Amniotic stem cell (primary cell): ENCODE results near the gene FSD1L.
"Not testable (repeated sequence)": the region's sequence is repeated elsewhere in the genome, so short reads cannot be mapped to it uniquely, and the experiment has no call there.

Experiments used
- DNase-seq: peaks from one replicate; lab custom pipeline; 2025; lab: John Stamatoyannopoulos, UW

The FSD1L gene

GRCh38 chr9:105572455-105572854 is 124.6 kb downstream of the FSD1L start:
- no peak for DNase-seq

- not testable (repeated sequence) for DNase-seq
Measured at GRCh38 chr9:105579952-105580351, 132.1 kb downstream of the FSD1L start.

GRCh38 chr9:105581550-105581949 is 133.7 kb downstream of the FSD1L start:
- DNase-seq, result not testable (repeated sequence)

GRCh38 chr9:105593145-105593544 is 145.3 kb downstream of the FSD1L start:
- DNase-seq, result no peak
